Measurements from ENCODE around the gene TMUB2.

TMUB2 gene

DNA sequence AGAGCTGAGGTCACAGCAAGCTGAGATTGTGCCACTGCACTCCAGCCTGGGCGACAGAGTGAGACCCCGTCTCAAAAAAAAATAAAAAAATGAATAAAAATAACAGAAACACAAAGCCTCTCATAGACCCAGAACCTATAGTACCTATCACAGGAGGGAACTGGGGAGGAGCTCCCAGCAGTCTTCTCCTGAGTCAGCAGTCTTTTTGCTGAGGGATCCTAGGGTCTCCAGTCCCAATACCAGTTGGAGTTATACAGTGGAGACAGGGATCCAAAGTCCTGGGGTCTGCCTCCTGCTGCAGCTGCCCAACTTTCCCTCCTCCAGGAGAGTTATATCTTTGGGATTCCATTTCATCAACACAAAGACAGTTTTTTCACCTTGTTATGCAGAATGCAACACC, 3.7 kb upstream of the TMUB2 start:
- no peaks in the 10 kb centered on the region for H3K36me3 ChIP-seq (ENCODE audit: control insufficient read depth, insufficient read depth, low read length)
- H3K4me1 ChIP-seq (ENCODE audit: control insufficient read depth, insufficient read depth, low read length), result peaks cover 5% of the 10 kb centered on the region
- H3K27me3 ChIP-seq (ENCODE audit: control insufficient read depth, insufficient read depth, low read length), result no peaks in the 10 kb centered on the region
- no peak overlapping the region for H3K9ac ChIP-seq (ENCODE audit: low read length)
- no peak overlapping the region for H3K4me3 ChIP-seq (ENCODE audit: low read length)
- H3K9me3 ChIP-seq (ENCODE audit: control insufficient read depth, low read length), result no peaks in the 10 kb centered on the region

DNA sequence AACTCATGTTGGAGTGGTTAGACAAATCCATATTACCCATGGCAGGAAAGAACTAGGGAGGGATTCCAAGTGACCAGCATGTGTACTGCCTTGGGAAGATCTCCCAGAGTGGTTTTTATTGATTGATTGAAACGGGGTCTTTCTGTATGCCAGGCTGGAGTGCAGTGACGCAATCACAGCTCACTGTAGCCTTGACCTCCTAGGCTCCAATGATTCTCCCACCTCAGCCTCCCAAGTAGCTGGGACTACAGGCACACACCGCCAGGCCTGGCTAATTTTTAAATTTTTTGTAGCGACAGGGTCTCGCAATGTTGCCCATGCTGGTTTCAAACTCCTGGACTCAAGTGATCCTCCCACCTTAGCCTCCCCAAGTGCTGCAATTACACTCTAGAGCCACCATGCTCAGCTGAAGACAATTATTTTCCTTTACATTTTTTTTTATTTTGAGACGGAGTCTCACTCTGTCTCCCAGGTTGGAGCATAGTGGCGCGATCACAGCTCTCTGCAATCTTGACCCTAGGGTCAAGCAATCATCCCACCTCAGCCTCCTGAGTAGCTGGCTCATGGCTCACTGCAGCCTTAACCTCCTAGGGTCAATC, 2.5 kb upstream of the TMUB2 start:
- no peak overlapping the region for H3K9ac ChIP-seq (ENCODE audit: low read length)
- H3K4me1 ChIP-seq (ENCODE audit: control insufficient read depth, insufficient read depth, low read length), result peaks cover 9% of the 10 kb centered on the region
- H3K9me3 ChIP-seq (ENCODE audit: control insufficient read depth, low read length), result no peaks in the 10 kb centered on the region
- H3K27me3 ChIP-seq (ENCODE audit: control insufficient read depth, insufficient read depth, low read length), result no peaks in the 10 kb centered on the region
- H3K36me3 ChIP-seq (ENCODE audit: control insufficient read depth, insufficient read depth, low read length), result no peaks in the 10 kb centered on the region
- H3K4me3 ChIP-seq (ENCODE audit: low read length), result no peak overlapping the region

DNA sequence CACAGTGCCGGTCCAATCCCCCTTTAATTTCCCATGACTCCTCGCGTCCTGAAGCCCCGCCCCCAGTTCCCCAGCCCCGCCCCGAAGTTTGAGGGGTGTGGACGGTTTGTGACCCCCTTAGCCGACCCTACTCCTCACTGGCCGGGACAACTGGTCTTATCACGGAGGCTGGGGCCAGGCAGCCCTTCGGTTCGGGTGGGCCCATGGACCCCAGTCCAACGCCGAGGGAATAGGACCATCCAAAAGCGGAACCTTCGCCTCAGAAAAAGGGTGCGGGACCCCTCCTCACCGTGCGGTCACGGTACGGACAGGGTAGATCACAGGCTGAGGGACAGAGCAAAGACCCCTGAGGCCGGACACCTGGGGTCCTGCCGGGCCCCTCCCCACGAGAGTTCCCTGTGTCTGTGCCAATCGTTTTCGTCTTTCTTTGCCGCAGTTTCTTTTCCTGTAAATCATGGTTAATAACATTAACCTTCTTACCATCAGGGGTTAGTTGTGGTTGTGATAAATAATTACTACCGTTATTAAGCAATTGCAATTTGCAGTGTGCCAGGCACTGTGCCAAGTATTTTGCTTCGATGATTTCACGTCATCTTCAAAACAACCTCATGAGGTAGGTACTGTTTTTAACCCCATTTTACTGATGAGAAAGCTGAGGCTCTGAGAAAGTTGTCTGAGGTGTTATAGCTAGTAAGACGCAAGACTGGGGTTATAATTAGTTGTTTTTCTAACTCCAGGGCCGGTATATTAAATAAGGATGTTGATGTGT, 543 bp downstream of the TMUB2 start:
- Histone ChIP-seq H3K36me3 (ENCODE audit: control insufficient read depth, insufficient read depth, low read length) (peaks cover 5% of the 10 kb centered on the region), H3K4me1 (ENCODE audit: control insufficient read depth, insufficient read depth, low read length) (peaks cover 14% of the 10 kb centered on the region), H3K9ac (ENCODE audit: low read length) (peak overlapping the region; percentile 94), H3K9me3 (ENCODE audit: control insufficient read depth, low read length) (no peaks in the 10 kb centered on the region), H3K4me3 (ENCODE audit: low read length) (peak overlapping the region; percentile 91), H3K27me3 (ENCODE audit: control insufficient read depth, insufficient read depth, low read length) (no peaks in the 10 kb centered on the region)

DNA sequence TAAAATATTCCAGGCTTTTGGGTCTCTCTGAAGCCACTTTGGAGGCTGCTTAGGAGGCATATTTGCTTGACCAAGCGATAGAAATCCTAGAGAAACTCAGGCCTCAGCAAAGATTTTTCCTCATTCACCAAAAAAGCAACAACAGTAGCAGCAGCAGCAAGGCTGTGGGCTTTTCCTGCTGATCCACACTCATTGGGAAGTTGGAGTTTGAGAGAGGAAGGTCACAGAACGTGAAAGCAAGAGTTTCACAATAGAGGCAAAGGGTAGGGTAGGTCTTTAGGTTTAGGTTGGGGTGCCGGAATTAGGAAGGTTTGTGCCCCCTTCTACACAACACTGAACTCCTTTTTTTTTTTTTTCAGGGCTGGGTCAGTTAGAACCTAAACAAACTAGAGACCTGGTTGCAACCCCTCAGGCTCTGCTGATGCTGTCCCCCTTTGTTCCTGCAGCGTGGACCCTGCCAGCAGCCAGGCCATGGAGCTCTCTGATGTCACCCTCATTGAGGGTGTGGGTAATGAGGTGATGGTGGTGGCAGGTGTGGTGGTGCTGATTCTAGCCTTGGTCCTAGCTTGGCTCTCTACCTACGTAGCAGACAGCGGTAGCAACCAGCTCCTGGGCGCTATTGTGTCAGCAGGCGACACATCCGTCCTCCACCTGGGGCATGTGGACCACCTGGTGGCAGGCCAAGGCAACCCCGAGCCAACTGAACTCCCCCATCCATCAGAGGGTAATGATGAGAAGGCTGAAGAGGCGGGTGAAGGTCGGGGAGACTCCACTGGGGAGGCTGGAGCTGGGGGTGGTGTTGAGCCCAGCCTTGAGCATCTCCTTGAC, 2.0 kb downstream of the TMUB2 start:
- peaks cover 5% of the 10 kb centered on the region for H3K36me3 ChIP-seq (ENCODE audit: control insufficient read depth, insufficient read depth, low read length)
- no peak overlapping the region for H3K4me3 ChIP-seq (ENCODE audit: low read length)
- no peaks in the 10 kb centered on the region for H3K9me3 ChIP-seq (ENCODE audit: control insufficient read depth, low read length)
- H3K9ac ChIP-seq (ENCODE audit: low read length), result peak overlapping the region; percentile 94
- no peaks in the 10 kb centered on the region for H3K27me3 ChIP-seq (ENCODE audit: control insufficient read depth, insufficient read depth, low read length)
- peaks cover 23% of the 10 kb centered on the region for H3K4me1 ChIP-seq (ENCODE audit: control insufficient read depth, insufficient read depth, low read length)

DNA sequence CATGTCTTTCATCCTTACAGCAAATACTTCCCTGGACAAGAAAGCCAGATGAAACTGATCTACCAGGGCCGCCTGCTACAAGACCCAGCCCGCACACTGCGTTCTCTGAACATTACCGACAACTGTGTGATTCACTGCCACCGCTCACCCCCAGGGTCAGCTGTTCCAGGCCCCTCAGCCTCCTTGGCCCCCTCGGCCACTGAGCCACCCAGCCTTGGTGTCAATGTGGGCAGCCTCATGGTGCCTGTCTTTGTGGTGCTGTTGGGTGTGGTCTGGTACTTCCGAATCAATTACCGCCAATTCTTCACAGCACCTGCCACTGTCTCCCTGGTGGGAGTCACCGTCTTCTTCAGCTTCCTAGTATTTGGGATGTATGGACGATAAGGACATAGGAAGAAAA, 3.7 kb downstream of the TMUB2 start:
- H3K27me3 ChIP-seq (ENCODE audit: control insufficient read depth, insufficient read depth, low read length), result no peaks in the 10 kb centered on the region
- peaks cover 23% of the 10 kb centered on the region for H3K4me1 ChIP-seq (ENCODE audit: control insufficient read depth, insufficient read depth, low read length)
- H3K4me3 ChIP-seq (ENCODE audit: low read length), result no peak overlapping the region

DNA sequence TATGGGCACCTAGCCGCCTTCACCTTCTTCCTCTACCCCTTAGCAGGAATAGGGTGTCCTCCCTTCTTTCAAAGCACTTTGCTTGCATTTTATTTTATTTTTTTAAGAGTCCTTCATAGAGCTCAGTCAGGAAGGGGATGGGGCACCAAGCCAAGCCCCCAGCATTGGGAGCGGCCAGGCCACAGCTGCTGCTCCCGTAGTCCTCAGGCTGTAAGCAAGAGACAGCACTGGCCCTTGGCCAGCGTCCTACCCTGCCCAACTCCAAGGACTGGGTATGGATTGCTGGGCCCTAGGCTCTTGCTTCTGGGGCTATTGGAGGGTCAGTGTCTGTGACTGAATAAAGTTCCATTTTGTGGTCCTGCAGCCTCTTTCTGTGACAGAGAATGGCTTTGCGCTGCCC, 4.6 kb downstream of the TMUB2 start:
- no peaks in the 10 kb centered on the region for H3K9me3 ChIP-seq (ENCODE audit: control insufficient read depth, low read length)
- peaks cover 5% of the 10 kb centered on the region for H3K36me3 ChIP-seq (ENCODE audit: control insufficient read depth, insufficient read depth, low read length)
- no peak overlapping the region for H3K9ac ChIP-seq (ENCODE audit: low read length)
- peaks cover 23% of the 10 kb centered on the region for H3K4me1 ChIP-seq (ENCODE audit: control insufficient read depth, insufficient read depth, low read length)
- no peaks in the 10 kb centered on the region for H3K27me3 ChIP-seq (ENCODE audit: control insufficient read depth, insufficient read depth, low read length)
- no peak overlapping the region for H3K4me3 ChIP-seq (ENCODE audit: low read length)

More for the DNA sequence above, 3.7 kb downstream of the TMUB2 start:
- Histone ChIP-seq H3K36me3 (ENCODE audit: control insufficient read depth, insufficient read depth, low read length) (peaks cover 5% of the 10 kb centered on the region), H3K9ac (ENCODE audit: low read length) (no peak overlapping the region), H3K9me3 (ENCODE audit: control insufficient read depth, low read length) (no peaks in the 10 kb centered on the region)

DNA sequence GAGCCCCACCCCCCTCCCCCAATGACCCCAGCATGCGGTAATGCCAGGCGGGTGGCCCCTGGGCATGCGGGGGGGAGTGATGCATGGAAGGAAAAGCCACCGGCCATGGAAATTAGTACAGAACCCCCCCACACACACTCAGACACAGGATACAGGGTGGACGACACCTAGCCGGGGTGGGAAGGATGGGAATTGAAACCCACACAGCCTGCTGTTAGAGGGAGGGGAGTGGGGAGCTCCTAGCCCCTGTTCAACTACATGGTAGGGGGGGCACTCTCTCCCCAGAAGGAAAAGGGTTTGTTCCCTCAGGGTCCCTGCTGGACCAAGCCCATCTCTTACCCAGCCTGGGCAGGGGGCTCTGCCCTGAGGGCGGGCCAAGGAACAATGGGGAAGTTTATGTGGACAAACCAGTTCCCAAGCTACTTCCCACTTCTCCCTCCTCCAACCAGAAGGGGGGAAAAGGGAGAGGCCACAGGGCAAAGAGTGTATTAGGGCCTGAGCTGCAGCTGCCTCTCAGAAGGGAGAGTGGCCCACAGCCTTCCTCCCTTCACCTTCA, 5.2 kb downstream of the TMUB2 start:
- H3K27me3 ChIP-seq (ENCODE audit: control insufficient read depth, insufficient read depth, low read length), result no peaks in the 10 kb centered on the region
- H3K36me3 ChIP-seq (ENCODE audit: control insufficient read depth, insufficient read depth, low read length), result peaks cover 5% of the 10 kb centered on the region
- peak overlapping the region; percentile 26 for H3K9ac ChIP-seq (ENCODE audit: low read length)
- H3K4me3 ChIP-seq (ENCODE audit: low read length), result no peak overlapping the region
- H3K9me3 ChIP-seq (ENCODE audit: control insufficient read depth, low read length), result no peaks in the 10 kb centered on the region
- H3K4me1 ChIP-seq (ENCODE audit: control insufficient read depth, insufficient read depth, low read length), result peaks cover 23% of the 10 kb centered on the region

DNA sequence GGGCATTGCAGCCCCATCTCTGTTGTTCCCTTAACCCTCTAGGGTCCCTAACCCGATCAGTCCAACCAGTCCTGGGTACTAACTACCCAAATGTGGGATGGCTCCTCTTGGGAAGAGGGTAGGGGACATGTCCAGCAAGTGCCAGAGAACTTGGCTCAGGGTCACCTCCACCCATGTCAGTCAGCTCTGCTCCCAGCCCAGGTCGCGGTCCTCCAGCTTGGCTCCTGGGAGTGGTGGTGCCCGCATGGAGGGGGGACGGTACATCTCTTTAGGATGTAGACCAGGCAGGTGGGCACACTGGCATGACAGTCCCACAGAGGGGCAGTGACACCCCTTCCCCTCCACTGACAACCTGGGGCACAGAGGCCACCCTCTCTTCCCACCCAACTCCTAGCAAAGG, 6.0 kb downstream of the TMUB2 start:
- Histone ChIP-seq H3K9ac (ENCODE audit: low read length) (peak overlapping the region; percentile 26), H3K36me3 (ENCODE audit: control insufficient read depth, insufficient read depth, low read length) (peaks cover 5% of the 10 kb centered on the region), H3K4me1 (ENCODE audit: control insufficient read depth, insufficient read depth, low read length) (peaks cover 22% of the 10 kb centered on the region)

DNA sequence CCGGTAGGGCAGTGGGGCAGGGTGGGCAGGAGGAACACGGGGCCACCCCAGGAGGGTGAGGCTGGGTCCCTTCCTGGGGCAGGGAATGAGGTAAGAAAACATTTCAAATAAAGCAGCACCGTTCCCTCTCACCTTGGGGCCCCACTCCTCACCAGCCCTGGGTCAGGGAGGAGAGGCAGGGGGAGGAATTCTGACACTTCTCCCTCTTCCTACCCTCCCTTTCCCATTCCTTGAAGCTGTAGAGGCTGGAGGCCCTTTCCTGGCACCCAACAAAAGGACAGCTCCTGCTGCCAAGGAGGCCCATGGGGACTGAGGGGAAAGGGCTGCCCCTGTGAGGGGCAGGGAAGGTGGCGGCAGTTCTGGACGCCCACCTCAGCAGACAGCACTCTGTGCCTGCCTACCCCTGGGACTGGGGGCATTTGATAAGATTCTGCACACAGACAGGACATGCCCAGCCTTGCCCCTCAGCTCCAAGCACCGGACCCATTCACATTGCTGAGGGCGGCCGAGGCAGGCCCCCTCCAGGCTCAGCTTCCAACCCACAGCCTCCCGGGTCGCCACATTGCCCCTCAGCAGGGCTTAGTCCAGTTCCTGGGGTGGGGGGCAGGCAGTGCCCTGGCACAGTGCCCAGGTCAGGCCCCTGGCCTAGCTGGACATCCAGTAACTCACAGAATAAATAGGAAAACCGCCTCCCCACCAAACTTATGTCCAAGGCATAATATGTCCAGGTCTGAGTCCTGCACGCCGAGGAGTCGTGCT, 6.7 kb downstream of the TMUB2 start:
- no peak overlapping the region for H3K4me3 ChIP-seq (ENCODE audit: low read length)
- H3K4me1 ChIP-seq (ENCODE audit: control insufficient read depth, insufficient read depth, low read length), result peaks cover 23% of the 10 kb centered on the region
- H3K27me3 ChIP-seq (ENCODE audit: control insufficient read depth, insufficient read depth, low read length), result no peaks in the 10 kb centered on the region
- no peaks in the 10 kb centered on the region for H3K9me3 ChIP-seq (ENCODE audit: control insufficient read depth, low read length)
- H3K9ac ChIP-seq (ENCODE audit: low read length), result no peak overlapping the region
- peaks cover 5% of the 10 kb centered on the region for H3K36me3 ChIP-seq (ENCODE audit: control insufficient read depth, insufficient read depth, low read length)

More for the DNA sequence above, 6.0 kb downstream of the TMUB2 start:
- H3K4me3 ChIP-seq (ENCODE audit: low read length), result no peak overlapping the region
- H3K9me3 ChIP-seq (ENCODE audit: control insufficient read depth, low read length), result no peaks in the 10 kb centered on the region
- H3K27me3 ChIP-seq (ENCODE audit: control insufficient read depth, insufficient read depth, low read length), result no peaks in the 10 kb centered on the region

DNA sequence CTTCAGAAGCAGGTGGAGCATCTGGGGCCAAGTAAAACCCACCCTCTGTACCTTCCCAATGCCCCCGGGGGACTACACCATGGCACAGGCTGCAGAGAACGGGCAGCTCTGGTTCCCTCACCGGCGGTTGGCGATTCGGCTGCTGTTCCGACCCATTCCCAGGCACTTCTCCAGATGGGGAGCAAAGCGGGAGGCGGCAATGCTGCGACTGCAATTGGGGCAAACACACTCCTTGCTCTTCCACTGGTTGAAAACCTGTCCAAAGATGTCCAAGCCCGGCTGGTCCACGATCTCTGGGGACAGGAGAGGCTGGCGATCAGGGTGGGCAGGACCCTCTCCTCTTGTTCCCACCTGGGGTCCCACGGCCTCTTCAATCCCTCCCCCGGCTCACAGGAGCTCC, 10.3 kb downstream of the TMUB2 start:
- Histone ChIP-seq H3K27me3 (ENCODE audit: control insufficient read depth, insufficient read depth, low read length) (no peaks in the 10 kb centered on the region), H3K36me3 (ENCODE audit: control insufficient read depth, insufficient read depth, low read length) (no peaks in the 10 kb centered on the region), H3K4me3 (ENCODE audit: low read length) (no peak overlapping the region), H3K4me1 (ENCODE audit: control insufficient read depth, insufficient read depth, low read length) (peaks cover 25% of the 10 kb centered on the region), H3K9me3 (ENCODE audit: control insufficient read depth, low read length) (no peaks in the 10 kb centered on the region), H3K9ac (ENCODE audit: low read length) (no peak overlapping the region)

DNA sequence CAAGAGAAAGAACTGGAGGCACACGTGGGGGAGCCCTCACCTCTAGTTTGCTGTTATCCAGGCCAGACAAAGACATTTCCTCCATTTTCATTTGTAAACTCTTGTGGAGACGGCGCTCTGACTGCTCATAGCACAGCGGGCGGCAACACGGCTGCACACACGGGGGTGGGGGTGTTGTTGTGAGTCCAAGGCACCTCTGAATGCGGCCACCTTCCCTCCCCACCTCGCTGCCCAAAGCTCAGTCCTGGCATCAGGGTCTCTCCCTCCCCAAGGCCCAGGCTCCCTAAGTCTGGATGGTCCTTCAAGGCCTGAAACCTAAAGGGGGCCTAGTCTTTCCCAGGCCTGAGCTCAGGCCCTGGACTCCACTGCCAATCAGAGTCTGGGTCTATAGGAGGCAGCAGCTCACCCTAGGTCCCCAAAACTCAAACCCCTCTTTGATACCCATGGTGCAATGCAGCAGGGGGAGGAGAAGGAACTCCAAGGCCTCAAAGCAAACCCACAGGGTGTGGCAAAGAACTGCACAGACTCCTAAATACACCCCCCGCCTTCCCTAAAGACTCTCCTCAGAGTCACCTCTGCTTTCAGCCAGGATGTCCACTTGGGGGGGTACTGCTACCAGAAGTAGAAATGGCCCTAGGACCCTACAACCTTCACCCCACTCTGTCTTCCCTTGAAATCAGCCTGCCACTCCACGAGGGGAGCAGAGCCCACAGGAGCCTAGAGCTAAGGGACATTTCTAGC, 11.4 kb downstream of the TMUB2 start:
- Histone ChIP-seq H3K4me1 (ENCODE audit: control insufficient read depth, insufficient read depth, low read length) (peaks cover 14% of the 10 kb centered on the region), H3K9me3 (ENCODE audit: control insufficient read depth, low read length) (no peaks in the 10 kb centered on the region), H3K4me3 (ENCODE audit: low read length) (peak overlapping the region; percentile 83), H3K36me3 (ENCODE audit: control insufficient read depth, insufficient read depth, low read length) (no peaks in the 10 kb centered on the region), H3K9ac (ENCODE audit: low read length) (peak overlapping the region; percentile 96), H3K27me3 (ENCODE audit: control insufficient read depth, insufficient read depth, low read length) (no peaks in the 10 kb centered on the region)

Measured in mucosa of stomach (tissue), 1 donor.